GM19372 (cell line): ENCODE measurements around the gene TP53TG5.

Experiments
- ATAC-seq: cut with Tn5 transposase; IDR thresholded peaks from one replicate; pipeline ENCODE4 v1.9.1; 2021; ENCODE audit warnings: mild to moderate bottlenecking, low read depth, moderate library complexity; ENCODE audit not compliant: unreplicated experiment

The TP53TG5 gene

DNA sequence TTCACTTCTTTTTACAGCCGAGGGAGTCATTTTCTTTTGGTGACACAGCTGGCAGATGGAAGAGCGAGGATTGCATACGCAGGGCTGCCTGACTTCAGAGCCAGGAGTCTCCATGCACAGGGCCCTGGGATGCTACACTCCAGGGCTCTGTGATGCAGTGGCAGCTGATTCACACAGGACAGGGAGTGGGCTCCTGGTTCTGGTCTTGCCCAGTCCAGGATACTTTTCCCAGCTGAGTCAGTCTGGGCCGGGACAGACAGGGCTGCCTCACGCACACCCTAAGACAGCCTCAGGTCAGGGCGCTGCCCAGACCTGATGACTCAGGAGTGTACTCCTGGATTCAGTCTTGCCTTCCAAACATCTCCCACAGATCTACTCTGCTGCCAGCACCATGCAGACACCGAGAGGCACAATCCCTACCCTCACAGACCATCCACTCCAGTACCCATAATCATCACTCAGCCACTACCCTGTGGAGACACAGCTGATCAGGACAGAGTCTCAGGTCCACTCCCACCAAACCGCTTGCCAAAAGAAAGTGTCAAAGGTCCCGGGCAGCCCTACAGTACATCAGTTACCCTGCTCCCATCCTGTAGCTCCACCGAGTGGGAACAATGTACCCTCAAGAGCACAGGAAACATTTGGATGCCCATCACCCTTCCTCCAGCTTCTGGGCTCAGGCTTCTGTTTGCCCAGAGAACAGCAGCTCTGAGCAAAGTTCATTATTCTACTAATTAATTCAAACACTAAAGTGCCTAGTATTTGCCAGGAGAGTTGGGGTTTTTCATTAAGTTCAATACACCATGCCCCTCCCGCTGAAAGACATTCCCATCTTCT is 41.4 kb downstream of the TP53TG5 start:
- ATAC-seq: no peak

DNA sequence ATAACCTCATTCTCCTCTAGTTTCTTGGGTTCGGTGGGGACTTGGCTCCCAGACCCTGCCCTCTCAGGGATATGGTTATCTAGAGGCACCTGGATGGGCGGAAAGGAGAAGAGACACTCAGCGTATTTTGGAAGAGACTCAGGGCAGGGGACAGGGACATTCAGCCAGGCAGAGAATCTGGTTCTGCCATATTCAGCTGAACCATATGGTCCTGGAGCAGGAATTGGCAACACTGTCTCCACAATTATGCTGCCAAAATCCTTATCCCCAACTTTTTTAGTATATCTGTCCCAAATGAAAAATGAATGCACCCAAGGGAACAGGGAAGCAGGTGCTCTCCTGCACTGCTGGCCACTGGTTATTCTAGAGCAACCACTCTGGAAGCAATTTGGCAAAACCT is 47.6 kb downstream of the TP53TG5 start:
- no peak for ATAC-seq

DNA sequence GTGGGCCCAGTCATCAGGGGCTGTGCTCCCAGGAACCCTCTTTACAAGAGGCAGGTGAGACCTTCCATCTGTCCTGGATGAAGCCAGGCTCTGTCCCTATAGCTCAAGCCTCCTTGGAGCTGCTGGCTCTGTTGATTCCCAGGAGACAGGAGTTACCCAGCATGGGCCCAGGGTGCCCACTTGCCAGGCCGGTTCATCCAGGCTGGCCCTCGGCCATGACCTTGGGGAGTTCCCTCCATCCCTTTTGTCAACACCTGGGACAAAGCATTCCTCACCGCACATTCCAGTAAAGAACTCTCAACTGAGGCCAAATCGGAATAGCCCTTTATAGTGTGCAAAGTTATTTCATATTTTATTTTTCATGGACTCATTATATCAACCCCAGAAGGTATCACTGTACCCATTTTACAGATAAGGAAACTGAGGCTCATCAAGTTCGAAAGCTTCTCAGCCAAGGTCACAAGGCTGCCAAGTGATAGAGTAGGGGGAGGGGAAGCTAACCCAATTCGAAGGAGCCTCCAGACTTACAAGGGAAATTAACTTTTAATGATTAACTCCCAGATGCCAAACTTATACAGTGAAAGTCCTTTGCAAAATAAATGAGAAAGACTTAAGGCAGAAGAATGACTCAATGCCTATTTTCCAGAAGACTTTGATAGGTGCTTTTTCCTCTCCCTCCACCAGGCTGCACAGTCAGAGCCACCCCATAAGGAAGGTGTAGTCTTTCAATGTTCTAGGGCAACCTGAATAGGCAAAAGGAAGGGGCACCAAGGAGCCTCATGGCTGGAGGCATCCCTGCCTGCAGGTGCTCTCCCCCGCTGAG is 48.4 kb downstream of the TP53TG5 start:
- ATAC-seq: no peak

DNA sequence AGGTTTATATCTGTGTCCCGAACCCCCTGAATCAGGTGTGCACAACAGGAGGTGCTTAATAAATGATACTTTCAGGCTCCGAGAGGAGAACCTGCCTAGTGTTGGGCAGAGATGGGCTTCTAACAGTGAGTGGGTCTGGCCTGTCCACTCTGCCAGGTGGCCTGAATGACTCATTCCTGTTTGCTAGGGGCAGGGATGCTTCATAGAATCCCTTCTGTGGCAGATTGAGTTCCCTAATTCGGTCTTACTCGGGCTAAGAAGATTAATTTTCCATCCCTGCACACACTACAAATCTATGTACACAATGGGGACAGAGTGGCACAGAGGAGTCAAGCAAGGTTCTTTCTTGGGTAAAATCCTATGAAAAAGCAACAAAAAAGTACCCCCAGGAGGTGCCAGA is 49.7 kb downstream of the TP53TG5 start:
- ATAC-seq: no peak

DNA sequence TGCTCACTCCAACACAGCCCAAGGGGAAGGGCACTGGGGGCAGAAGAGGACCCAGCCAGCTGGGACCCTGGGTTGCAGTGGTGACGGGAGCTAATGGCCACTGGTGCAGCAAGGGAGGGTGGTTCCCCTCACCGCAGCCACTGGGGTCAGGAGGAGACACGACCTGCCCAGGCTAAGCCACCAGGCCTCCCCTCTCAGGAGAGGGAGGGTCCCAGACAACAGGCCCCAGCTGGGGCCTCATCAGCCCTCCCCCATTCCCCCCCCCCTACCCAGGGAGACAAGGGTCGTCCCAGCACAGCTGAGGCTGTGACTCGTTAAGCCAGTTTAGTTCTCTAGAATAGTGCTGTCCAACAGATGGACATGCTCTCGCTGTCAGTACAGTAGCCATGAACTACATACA is 52.8 kb downstream of the TP53TG5 start:
- no peak for ATAC-seq

DNA sequence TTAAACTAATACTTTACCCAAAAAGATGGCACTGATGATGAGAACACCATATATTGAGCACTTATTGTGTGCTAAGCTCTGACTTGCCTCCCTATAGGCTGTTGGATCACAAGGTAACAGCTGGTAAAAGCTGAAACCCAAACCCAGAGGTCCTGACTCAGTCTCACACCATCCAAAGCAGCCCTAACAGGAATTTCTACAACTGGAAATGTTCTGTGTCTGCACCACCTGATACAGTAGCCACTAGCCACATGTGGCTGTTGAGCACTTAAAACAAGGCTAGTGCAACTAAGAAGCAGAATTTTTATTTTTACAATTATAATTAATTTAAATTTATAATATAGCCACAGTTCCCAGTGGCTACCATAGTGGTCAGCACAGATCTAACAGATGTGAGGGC is 54.4 kb downstream of the TP53TG5 start:
- ATAC-seq: no peak

DNA sequence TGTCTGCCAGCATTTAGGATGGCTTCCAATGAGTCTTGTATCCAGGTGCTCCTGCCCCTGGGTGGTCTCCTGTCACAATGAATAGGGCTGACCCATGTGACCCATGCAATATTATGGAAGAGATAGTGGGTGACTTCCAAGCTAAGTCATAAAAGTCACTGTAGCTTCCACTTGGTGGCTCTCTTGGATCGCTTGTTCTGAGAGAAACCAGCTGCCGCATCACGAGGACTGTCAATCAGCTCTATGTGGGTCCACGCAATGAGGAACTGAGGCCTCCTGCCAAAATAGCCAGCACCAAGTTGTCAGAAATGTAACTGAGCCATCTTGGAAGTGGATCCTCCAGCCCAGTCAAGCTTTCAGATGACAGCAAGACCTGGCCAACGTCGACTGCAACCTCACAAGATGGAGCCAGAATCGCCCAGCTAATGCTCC is 55.2 kb downstream of the TP53TG5 start:
- ATAC-seq: no peak
